DMS53 treated with DMSO at 0.1 percent for 48 hours (cell line): Measurements from ENCODE around the gene CGB7.
"Not testable (repeated sequence)": the region's sequence is repeated elsewhere in the genome, so short reads cannot be mapped to it uniquely, and the experiment has no call there.

Source experiments
- DNase-seq: peaks from one replicate; lab custom pipeline; 2025; ENCODE audit not compliant: unreplicated experiment; lab: John Stamatoyannopoulos, UW

Gene CGB7

DNA sequence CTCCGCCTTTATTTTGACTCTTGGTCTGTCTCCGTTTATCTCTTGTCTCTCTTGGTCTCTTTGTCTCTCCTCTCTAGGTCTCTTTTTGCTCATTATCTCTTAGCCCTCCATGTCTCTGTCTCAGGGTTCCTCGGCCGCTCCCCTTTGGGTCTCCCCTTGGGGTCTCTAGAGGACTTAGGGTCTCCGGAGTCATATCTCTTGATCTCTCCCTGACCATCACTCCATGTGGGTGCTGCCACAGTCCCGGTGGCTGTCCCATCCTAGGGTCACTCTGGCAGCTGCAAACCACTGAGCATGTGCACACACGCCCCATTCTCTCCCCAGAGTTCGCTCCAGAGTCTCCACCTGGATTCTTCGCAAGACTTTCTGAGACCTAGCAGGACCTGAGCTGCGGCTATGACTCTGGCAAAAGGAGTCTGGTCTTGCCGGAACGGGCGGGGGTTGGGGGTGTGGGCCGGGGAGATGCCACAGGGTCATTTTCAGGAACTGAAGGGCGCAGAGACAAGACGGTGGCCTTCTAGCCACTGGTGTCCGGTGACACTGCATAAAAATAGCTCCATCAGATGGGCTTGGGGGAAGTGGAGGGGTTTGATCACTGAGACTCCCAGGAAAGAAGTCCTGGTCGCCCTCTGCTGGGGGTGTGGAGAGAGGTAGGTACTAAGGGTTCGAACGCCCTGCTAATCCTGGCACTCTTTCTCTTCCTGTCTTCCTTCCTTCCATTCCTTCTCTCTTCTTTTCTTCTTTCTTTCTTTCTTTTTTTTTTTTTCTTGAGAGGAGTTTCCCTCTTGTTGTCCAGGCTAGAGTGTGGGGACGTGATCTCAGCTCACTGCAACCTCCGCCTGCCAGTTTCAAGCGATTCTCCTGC lies 16.2 kb upstream of the CGB7 start:
- DNase-seq = no peak

DNA sequence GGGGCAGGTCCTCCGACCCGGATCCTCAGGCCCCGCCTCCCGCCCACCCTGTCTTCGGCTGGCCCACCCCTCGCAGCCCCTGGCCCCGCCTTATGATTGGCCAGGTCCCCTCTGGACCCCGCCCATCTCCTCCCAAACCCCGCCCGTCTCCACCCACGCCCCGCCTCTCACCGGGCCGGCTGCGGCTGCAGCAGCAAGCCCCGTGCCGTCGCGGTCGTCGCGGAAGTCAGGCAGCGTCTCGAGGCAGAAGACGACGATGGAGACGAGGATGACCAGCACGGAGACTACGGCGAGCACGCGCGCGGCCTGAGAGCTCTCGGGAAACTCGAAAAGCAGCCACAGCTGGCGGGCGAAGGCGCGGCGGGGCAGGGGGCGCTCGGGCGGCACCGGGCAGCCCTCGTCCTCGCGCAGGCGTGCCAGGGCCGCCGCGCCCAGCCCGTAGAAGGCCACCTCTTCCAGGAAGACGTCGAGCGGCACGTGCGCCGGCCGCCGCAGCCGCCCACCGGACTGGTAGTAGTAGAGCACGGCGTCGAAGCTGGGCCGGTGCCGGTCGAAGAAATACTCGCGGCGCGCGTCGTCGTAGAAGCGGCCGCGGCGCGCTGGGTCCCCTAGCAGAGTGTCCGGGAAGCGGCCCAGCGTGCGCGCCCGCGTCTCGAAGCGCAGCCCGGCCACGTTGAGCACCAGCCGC lies 14.5 kb upstream of the CGB7 start:
- no peak for DNase-seq

DNA sequence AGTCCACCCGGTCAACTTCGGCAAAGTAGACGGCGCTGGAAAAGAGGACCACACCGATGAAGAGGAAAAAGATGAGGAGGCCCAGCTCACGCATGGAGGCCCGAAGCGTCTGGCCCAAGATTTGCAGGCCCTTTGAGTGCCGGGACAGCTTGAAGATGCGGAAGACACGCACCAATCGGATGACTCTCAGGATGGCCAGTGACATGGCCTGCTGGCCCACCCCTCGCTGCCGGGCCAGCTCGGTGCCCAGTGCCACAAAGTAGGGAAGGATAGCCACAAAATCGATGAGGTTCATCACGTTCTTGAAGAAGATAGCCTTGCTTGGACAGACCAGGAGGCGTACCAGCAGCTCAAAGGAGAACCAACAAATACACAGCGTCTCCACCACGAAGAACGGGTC lies 12.9 kb upstream of the CGB7 start:
- no peak for DNase-seq

GRCh38 chr19:49069026-49069425 lies 11.5 kb upstream of the CGB7 start:
- DNase-seq = no peak

DNA sequence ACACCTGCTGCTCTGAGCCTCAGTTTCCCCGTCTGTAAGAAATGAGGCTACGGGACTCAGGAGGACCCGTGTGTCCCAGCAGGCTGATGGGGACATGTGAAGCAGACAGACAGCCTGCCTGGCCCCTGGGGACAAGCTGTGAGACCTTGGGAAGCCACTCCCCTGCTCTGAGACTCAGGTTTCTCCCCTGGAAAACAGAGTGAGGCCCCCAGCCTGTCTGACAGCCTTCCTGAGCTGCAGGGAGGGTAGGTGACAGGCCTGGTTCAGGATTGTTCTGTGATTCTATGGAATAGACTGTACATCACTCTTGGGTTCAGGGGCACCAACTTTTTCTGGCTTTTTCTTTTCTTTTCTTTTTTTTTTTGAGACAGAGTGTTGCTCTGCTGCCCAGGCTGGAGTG lies 10.0 kb upstream of the CGB7 start:
- DNase-seq = no peak

GRCh38 chr19:49065905-49066512 lies 8.5 kb upstream of the CGB7 start:
- no peak for DNase-seq

DNA sequence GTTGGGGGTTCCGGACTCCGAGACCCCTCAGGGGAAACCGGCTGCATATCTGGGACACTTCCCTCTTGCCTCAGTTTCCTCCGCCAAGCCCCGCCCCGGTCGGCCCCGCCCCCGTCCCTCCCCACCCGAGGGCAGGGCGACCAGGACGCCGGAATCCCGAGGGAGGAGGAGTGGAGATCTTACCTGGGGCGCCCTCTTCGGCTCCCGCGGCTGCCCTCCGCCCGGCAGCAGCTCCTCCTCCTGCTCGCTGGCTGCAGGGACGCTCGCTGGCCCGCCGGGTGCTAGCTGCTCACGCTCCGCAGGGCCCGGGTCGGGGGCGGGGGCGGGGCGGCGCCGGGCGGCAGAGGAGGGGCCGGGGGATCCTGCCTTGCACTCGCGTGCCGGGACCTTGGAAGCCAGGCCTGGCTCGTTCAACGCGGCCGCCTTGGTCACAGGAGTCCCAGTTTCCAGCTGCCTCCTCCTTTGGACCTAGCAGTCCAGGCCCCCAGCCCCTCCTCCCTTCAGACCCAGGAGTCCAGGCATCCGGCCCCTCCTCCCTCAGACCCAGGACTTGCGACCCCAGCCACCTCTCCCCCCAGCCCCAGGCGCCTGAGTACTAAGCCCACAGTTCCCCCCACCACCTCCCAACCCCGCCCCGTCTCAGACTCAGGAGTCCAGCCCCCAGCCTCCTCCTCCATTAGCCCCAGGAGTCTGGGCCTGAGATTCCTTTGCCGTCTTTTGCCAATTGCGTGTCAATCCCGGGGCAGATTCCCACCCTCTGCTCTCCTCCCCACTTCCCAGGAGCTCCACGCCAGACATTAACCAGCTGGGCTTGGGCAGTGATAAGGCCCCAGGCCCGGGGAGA lies 7.4 kb upstream of the CGB7 start, which contains the start of gene NTF4:
Gene NTF4 (minus strand): TSS at position 51 of the 844 bp plus-strand sequence. CDS start 2,821 bp downstream, outside the sequence.
- DNase-seq = no peak

- no peak for DNase-seq
Measured at GRCh38 chr19:49064029-49064629, 6.6 kb upstream of the CGB7 start.

GRCh38 chr19:49061445-49061844 lies 3.9 kb upstream of the CGB7 start:
- no peak for DNase-seq

GRCh38 chr19:49061000-49061399 lies 3.5 kb upstream of the CGB7 start:
- DNase-seq = no peak

- no peak for DNase-seq
Measured at GRCh38 chr19:49059053-49059452, 1.5 kb upstream of the CGB7 start.

DNA sequence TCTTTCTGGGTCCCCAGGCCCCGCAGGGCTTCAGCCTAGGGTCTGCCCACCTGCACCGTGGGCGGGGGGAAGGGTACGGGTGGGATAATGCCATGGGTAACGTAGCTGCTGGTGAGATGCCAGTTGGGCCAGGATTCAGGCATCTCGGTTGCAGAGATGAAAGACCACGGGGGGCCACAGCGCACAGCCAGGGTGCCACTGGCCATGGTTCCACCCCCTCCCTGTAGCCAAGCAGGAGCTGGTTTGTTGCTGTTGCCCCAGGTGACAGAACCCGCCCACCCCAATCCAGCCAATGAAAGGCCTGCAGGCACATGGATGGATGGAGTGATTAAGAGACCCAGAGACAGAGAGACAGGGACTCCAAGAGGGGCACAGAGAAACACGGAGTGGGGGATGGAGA lies 1.0 kb upstream of the CGB7 start:
- DNase-seq = no peak

- not testable (repeated sequence) for DNase-seq
Measured at GRCh38 chr19:49056902-49057596, 500 bp downstream of the CGB7 start.

- peak; percentile 46 for DNase-seq
Measured at GRCh38 chr19:49056101-49056901, 1.2 kb downstream of the CGB7 start.

DNA sequence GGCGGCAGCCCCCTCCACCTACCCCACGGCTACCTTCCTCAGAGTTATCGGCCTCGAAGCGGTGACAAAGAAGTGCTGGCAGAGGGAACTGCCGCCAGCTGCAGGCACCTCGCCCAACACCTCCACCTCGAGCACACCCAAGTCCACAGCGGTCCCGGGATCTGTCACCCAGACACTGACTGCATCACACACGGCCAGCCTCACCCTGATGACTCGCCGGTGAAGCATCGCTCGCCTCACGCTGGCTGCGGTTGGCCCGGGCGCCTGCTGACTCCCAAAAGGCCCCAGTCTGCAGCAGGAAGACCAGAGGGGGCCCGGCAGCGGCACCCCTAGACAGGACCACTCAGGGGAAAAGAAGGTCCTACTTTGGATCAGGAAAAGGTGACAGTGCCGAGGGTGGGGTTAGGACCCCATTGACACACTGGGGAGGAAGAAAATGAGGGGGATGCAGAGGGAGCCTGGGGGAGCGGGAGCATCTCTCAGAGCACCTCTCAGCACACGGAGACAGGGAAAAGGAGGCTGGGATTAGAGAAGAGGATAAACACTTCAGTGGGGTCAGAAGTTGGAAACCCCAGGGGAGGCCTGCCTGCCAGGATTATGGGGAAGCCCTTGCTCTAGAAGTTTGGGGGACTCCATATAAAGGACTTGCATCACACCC lies 7.0 kb downstream of the CGB7 start:
- DNase-seq = not testable (repeated sequence)

DNA sequence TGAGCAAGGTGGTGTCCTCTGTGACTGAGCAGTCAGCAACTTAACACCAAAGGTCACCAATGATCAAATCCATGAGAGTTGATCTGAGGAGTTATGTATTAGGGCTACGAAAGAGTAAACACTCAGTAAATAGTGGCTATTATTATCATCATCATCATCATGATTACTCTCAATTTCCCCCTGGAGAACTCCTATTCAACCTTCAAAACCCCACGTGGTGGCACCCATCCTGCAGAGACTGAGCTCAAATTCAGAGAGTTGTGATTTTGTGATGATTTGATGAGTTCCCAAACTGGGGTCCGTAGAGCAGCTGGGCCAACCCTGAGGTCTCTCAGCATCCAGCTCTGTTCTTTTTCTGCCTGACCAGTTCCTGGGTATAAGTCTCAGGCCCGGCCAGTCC lies 7.7 kb downstream of the CGB7 start:
- not testable (repeated sequence) for DNase-seq

DNA sequence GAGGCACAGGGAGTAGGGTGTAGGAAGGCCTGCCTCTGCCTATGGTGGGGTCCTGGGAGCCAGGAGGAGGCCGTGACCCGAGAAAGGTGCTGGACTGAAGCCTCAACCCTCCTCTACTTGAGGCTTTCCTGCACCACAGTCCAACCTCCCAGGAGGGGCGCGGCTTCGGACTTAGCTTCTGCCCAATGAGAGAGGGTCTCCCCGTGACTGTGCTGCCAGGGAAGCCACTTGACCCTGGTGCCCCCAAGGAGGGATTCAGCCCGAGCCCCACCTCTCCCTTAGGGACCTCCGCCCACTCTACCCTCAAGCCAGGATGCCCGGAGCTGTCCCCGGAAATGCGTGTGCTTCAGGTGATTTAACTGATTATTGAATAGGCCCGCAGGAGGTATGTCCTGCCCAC lies 8.5 kb downstream of the CGB7 start, which contains the start of gene CGB8:
Gene CGB8 (minus strand): TSS at position 101 of the 400 bp plus-strand sequence. CDS start 372 bp downstream, outside the sequence.
- DNase-seq = not testable (repeated sequence)

DNA sequence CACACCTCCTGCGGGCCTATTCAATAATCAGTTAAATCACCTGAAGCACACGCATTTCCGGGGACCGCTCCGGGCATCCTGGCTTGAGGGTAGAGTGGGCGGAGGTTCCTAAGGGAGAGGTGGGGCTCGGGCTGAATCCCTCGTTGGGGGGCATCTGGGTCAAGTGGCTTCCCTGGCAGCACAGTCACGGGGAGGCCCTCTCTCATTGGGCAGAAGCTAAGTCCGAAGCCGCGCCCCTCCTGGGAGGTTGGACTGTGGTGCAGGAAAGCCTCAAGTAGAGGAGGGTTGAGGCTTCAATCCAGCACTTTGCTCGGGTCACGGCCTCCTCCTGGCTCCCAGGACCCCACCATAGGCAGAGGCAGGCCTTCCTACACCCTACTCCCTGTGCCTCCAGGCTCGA lies 14.0 kb downstream of the CGB7 start, which contains the start of gene CGB5:
Gene CGB5 (plus strand): TSS at position 301 of the 400 bp plus-strand sequence. CDS start 362 bp downstream, outside the sequence.
- not testable (repeated sequence) for DNase-seq
